Measurements from ENCODE around the gene CUL1. TPM values are rescaled to one million over a fixed set of nuclear protein-coding genes. Genes with fewer than 3 reads are reported as not detected.
A peak's percentile ranks its signal among the peaks of the same experiment; 100 is the strongest.

CUL1 gene
- total RNA-seq (47.2 and 50.2 TPM in 2 replicates), polyA plus RNA-seq (18.9 and 25.7 TPM in 2 replicates), polyA minus RNA-seq (35.4 and 37.9 TPM in 2 replicates), Bru-seq, nascent RNA (percentile 91 among the genes with signal in this experiment), BruChase-seq, experiment 1, labeled RNA remaining after a 6-hour chase (percentile 80 among the genes with signal in this experiment), BruChase-seq, experiment 2, labeled RNA remaining after a 2-hour chase (percentile 85 among the genes with signal in this experiment)
- 33.6 and 37.0 TPM in 2 replicates for polyA plus RNA-seq (2011; cell fraction: cytosol; rRNA removed)
- 37.0 and 45.0 TPM in 2 replicates for polyA plus RNA-seq (2011; cell fraction: nucleus; rRNA removed)
- polyA plus RNA-seq (2012), result 41.0 and 54.2 TPM in 2 replicates
- 26.2 TPM for polyA minus RNA-seq (2011; cell fraction: cytosol; rRNA and poly(A)+ RNA removed)
- 27.2 and 32.3 TPM in 2 replicates for polyA minus RNA-seq (2011; cell fraction: nucleus; rRNA and poly(A)+ RNA removed)
- long read RNA-seq, transcript CUL1-203 (22 exons, 3,054 nt), result minor isoform, 8 of 148 reads
- long read RNA-seq, transcript CUL1-201 (22 exons, 3,064 nt), result major isoform, 103 of 148 reads
- long read RNA-seq, partial matches to known transcripts, result 12 of 148 reads
- long read RNA-seq, other reads (novel, unspliced or antisense), result 25 of 148 reads

GRCh38 chr7:148698397-148699023, at the start of gene CUL1:
TSS of gene CUL1 (plus strand) at chr7:148698903. CDS start at chr7:148730123, 31,220 bp downstream.
- Histone ChIP-seq H4K20me1 (replicated peaks; ENCODE audit: control insufficient read depth, extremely low read depth, insufficient read depth, low read length) (peaks cover 18% of the 10 kb centered on the region), H3K9me1 (replicated peaks; ENCODE audit: control insufficient read depth, extremely low read depth, insufficient read depth, low read length) (no peaks in the 10 kb centered on the region), H3K36me3 (ENCODE audit: control insufficient read depth in 2 of 2, extremely low read depth in 1 of 2, insufficient read depth in 2 of 2, low read length in 2 of 2) (no peaks in the 10 kb centered on the region), H3K4me2 (ENCODE audit: insufficient read depth, low read length) (peak within 1 kb of the TSS; percentile 100), H2AFZ (ENCODE audit: low read depth, low read length) (peak within 1 kb of the TSS; percentile 89), H3K4me3 (replicated peaks in 1 of 3; ENCODE audit: insufficient read depth in 1 of 3, low read depth in 1 of 3, low read length in 3 of 3) (peak within 1 kb of the TSS; percentile 53 to 99 (median 72)), H3K27me3 (ENCODE audit: control insufficient read depth in 2 of 2, insufficient read depth in 2 of 2, low read length in 2 of 2) (no peaks in the 10 kb centered on the region), H3K9ac (replicated peaks; ENCODE audit: extremely low read depth, insufficient read depth, low read length) (peak within 1 kb of the TSS; percentile 95), H3K9me3 (replicated peaks; ENCODE audit: control insufficient read depth, insufficient read depth, low read length) (no peaks in the 10 kb centered on the region), H3K27ac (ENCODE audit: insufficient read depth, low read depth, low read length) (peak within 1 kb of the TSS; percentile 87), H3K4me1 (ENCODE audit: control insufficient read depth, extremely low read depth, insufficient read depth, low read length) (peaks cover 33% of the 10 kb centered on the region), H3K79me2 (ENCODE audit: control insufficient read depth, insufficient read depth, low read length) (peaks cover 48% of the 10 kb centered on the region)
- TF ChIP-seq MYC (IDR thresholded peaks at IDR 0.05; ENCODE audit: low read depth, low read length), result no peak
- peak; percentile 43 for TF ChIP-seq POLR2AphosphoS5 (IDR thresholded peaks at IDR 0.05; ENCODE audit: insufficient read depth, low read depth, low read length)
- no peak for TF ChIP-seq EZH2 (IDR thresholded peaks at IDR 0.05; ENCODE audit: borderline replicate concordance, low read depth, low read length, severe bottlenecking)
- TF ChIP-seq CTCF (IDR thresholded peaks at IDR 0.05; ENCODE audit: extremely low read depth in 1 of 2, insufficient read depth in 1 of 2, low read depth in 1 of 2, low read length in 2 of 2), result no peak
- peak; percentile 63 for TF ChIP-seq POLR2A (IDR thresholded peaks at IDR 0.05; ENCODE audit: low read depth, low read length)
- TF ChIP-seq MAX (IDR thresholded peaks at IDR 0.05; ENCODE audit: insufficient read depth, insufficient read length), result no peak
- TF ChIP-seq JUN (IDR thresholded peaks at IDR 0.05; ENCODE audit: borderline replicate concordance, insufficient read depth, insufficient read length, low read depth), result no peak
- TF ChIP-seq FOS (IDR thresholded peaks at IDR 0.05; ENCODE audit: borderline replicate concordance, insufficient read depth, low read length), result no peak
- TF ChIP-seq GATA2 (IDR thresholded peaks at IDR 0.05; ENCODE audit: insufficient read depth, insufficient read length, low read depth, low read length), result no peak
- ChIA-PET CTCF (interaction anchor here (0.9 to 2.4 kb wide), 5 partner anchors 22 to 265 kb away, joined by 3 to 12 read pairs (median 5); no protein-coding TSS in a partner anchor), POLR2A (interaction anchor here (0.7 kb wide), 2 partner anchors 243 to 272 kb away, joined by 3 to 6 read pairs; no protein-coding TSS in a partner anchor)
- FAIRE-seq (no peak), DNase-seq (ENCODE audit: low read depth, low spot score) (peak; percentile 67)
- no TSS peak for BruUV-seq (replicated peaks)
- intact Hi-C loops (cut with micrococcal nuclease) (loop anchor here (1.0 to 2.0 kb wide), 6 partner anchors 50 to 289 kb away; partner anchors contain the start of gene EZH2), dilution Hi-C loops (cut with MboI; ENCODE audit: extremely low pct_ligation_motif_present, low sequenced_read_pairs) (no loop called here)
